Measurements from ENCODE around the gene TNRC6C. TPM values are rescaled to one million over a fixed set of nuclear protein-coding genes. Genes with fewer than 3 reads are reported as not detected.

TNRC6C gene
- total and polyA plus RNA-seq, 9 of the 15 experiments (the other 6 are each of a cell fraction or from before 2014, with no cell fraction given) = 0.20 to 4.9 (median 2.3) TPM

GRCh38 chr17:77948690-77949114, 9.8 kb upstream of the TNRC6C start (continued):
- TF ChIP-seq PREB (CRISPR knock-in tag; IDR thresholded peaks at IDR 0.05) = no peak
- TF ChIP-seq AFF4 (CRISPR knock-in tag; IDR thresholded peaks at IDR 0.05) = no peak
- no peak for TF ChIP-seq ZBED1 (IDR thresholded peaks at IDR 0.05)
- TF ChIP-seq ETV5 (CRISPR knock-in tag; IDR thresholded peaks at IDR 0.05; ENCODE audit: low read depth) = no peak
- no peak for TF ChIP-seq EGR1 (conservative IDR thresholded peaks at IDR 0.05)
- no peak for TF ChIP-seq BCL6 (CRISPR knock-in tag; IDR thresholded peaks at IDR 0.05)
- TF ChIP-seq CBFA2T2 (conservative IDR thresholded peaks at IDR 0.05) = 0 out of 2 replicates have a peak, but pooled peaks have one; percentile 16
- no peak for TF ChIP-seq HDAC1 (IDR thresholded peaks at IDR 0.05)
